ENCODE data around the gene CEP170. TPM values are rescaled to one million over a fixed set of nuclear protein-coding genes. Genes with fewer than 3 reads are reported as not detected.

CEP170 gene
- 10 to 100 TPM; 41.8 to 82.3 (median 56.2) TPM for polyA plus RNA-seq (ENCODE audit: insufficient read length in 10 of 10)
- long read RNA-seq, donor 1, partial matches to known transcripts: 0 of 1 reads
- long read RNA-seq, donor 1, other reads (novel, unspliced or antisense): 0 of 1 reads
- long read RNA-seq, donor 2, partial matches to known transcripts: 11 of 15 reads
- long read RNA-seq, donor 2, other reads (novel, unspliced or antisense): 0 of 15 reads
- long read RNA-seq, donor 3: 0 reads
- long read RNA-seq, donor 4, partial matches to known transcripts: 5 of 6 reads
- long read RNA-seq, donor 4, other reads (novel, unspliced or antisense): 0 of 6 reads
- long read RNA-seq, donor 5, partial matches to known transcripts: 13 of 17 reads
- long read RNA-seq, donor 5, other reads (novel, unspliced or antisense): 0 of 17 reads
- long read RNA-seq, donor 6, full-length matches to known transcripts: 1 of 6 reads
- long read RNA-seq, donor 6, partial matches to known transcripts: 5 of 6 reads
- long read RNA-seq, donor 6, other reads (novel, unspliced or antisense): 0 of 6 reads
- long read RNA-seq, donor 7, partial matches to known transcripts: 11 of 20 reads
- long read RNA-seq, donor 7, other reads (novel, unspliced or antisense): 8 of 20 reads
- long read RNA-seq, donor 8: 0 reads
- long read RNA-seq, donor 9: 0 reads

GRCh38 chr1:243254927-243255790 lies at the start of gene CEP170:
TSS of gene CEP170 (minus strand) at chr1:243255281. CDS start at chr1:243225280, 30,001 bp downstream.
- peak; percentile 98 to 99 (median 98) for DNase-seq

- no peak for DNase-seq
Observed at GRCh38 chr1:243301059-243301458, 46.0 kb upstream of the CEP170 start.

GRCh38 chr1:243299069-243299468 lies 44.0 kb upstream of the CEP170 start:
- DNase-seq: no peak

GRCh38 chr1:243294723-243295121 lies 39.6 kb upstream of the CEP170 start:
- peak in 1 of 3 donors; percentile 42 for DNase-seq

GRCh38 chr1:243293941-243294722 lies 39.1 kb upstream of the CEP170 start:
- DNase-seq: no peak

- DNase-seq: no peak
Observed at GRCh38 chr1:243292117-243292516, 37.0 kb upstream of the CEP170 start.

- DNase-seq: no peak
Observed at GRCh38 chr1:243291292-243291691, 36.2 kb upstream of the CEP170 start.

- DNase-seq: no peak
Observed at GRCh38 chr1:243288062-243288461, 33.0 kb upstream of the CEP170 start.

- DNase-seq: peak in 2 of 3 donors; percentile 42 to 65
Observed at GRCh38 chr1:243287652-243288051, 32.6 kb upstream of the CEP170 start.

GRCh38 chr1:243287123-243287460 lies 32.0 kb upstream of the CEP170 start:
- DNase-seq: no peak

GRCh38 chr1:243286409-243287122 lies 31.5 kb upstream of the CEP170 start:
- no peak for DNase-seq

- no peak for DNase-seq
Observed at GRCh38 chr1:243281672-243282071, 26.6 kb upstream of the CEP170 start.

GRCh38 chr1:243280571-243281129 lies 25.6 kb upstream of the CEP170 start:
- DNase-seq: no peak

GRCh38 chr1:243275316-243275715 lies 20.2 kb upstream of the CEP170 start:
- DNase-seq: no peak

GRCh38 chr1:243273945-243274344 lies 18.9 kb upstream of the CEP170 start:
- DNase-seq: no peak

- DNase-seq: no peak
Observed at GRCh38 chr1:243273506-243273905, 18.4 kb upstream of the CEP170 start.

- DNase-seq: no peak
Observed at GRCh38 chr1:243272401-243272800, 17.3 kb upstream of the CEP170 start.

- no peak for DNase-seq
Observed at GRCh38 chr1:243271996-243272395, 16.9 kb upstream of the CEP170 start.

GRCh38 chr1:243270097-243270864 lies 15.2 kb upstream of the CEP170 start:
- no peak for DNase-seq

GRCh38 chr1:243269461-243269801 lies 14.3 kb upstream of the CEP170 start:
- DNase-seq: no peak

All from muscle of back (tissue), 13 donors.